HEK293T (cell line): ENCODE measurements around the gene MZB1.
"Not testable (repeated sequence)": the region's sequence is repeated elsewhere in the genome, so short reads cannot be mapped to it uniquely, and the experiment has no call there.

Experiments
- CTCF ChIA-PET: fragments of 350-600 bp; formaldehyde crosslinking; extraction: SDS; loops from one replicate; lab custom pipeline; 2021; ENCODE audit warnings: antibody characterized with exemption, inconsistent platforms; lab: Yijun Ruan, JAX
- POLR2A ChIA-PET: fragments of 350-600 bp; formaldehyde crosslinking; extraction: SDS; loops from one replicate; lab custom pipeline; 2020; ENCODE audit warnings: antibody characterized with exemption, inconsistent platforms; lab: Yijun Ruan, JAX
- DNase-seq: peaks from one replicate; pipeline ENCODE4 v3.0.0; 2012; ENCODE audit warnings: mixed read lengths; ENCODE audit errors: extremely low spot score
- ARNT ChIP-seq: fragments of 450-650 bp; IDR thresholded peaks from 2 replicates; pipeline ENCODE4 v1.6.1; 2017; ENCODE audit warnings: mild to moderate bottlenecking
- BHLHE40 ChIP-seq: fragments of 450-650 bp; IDR thresholded peaks from 2 replicates; pipeline ENCODE4 v1.6.1; 2016; ENCODE audit warnings: mild to moderate bottlenecking, moderate library complexity, borderline replicate concordance
- CTBP1 ChIP-seq: fragments of 450-650 bp; IDR thresholded peaks from 2 replicates; pipeline ENCODE4 v1.6.1; 2016; ENCODE audit warnings: borderline replicate concordance
- ELF4 ChIP-seq: fragments of 450-650 bp; IDR thresholded peaks from 2 replicates; pipeline ENCODE4 v1.6.1; 2017; ENCODE audit warnings: antibody characterized with exemption
- FOXA1 ChIP-seq: fragments of 450-650 bp; IDR thresholded peaks from 2 replicates; pipeline ENCODE4 v1.6.1; 2016; ENCODE audit warnings: mild to moderate bottlenecking
- FOXK2 ChIP-seq: fragments of 450-650 bp; IDR thresholded peaks from 2 replicates; pipeline ENCODE4 v1.6.1; 2016; ENCODE audit warnings: mild to moderate bottlenecking
- FOXM1 ChIP-seq: fragments of 450-650 bp; IDR thresholded peaks from 2 replicates; pipeline ENCODE4 v1.6.1; 2017; ENCODE audit warnings: mild to moderate bottlenecking, borderline replicate concordance
- HDGF ChIP-seq: fragments of 450-650 bp; IDR thresholded peaks from 2 replicates; pipeline ENCODE4 v1.6.1; 2017; ENCODE audit warnings: antibody characterized with exemption, borderline replicate concordance
- L3MBTL2 ChIP-seq: fragments of 450-650 bp; conservative IDR thresholded peaks from 2 replicates; pipeline ENCODE4 v1.6.1; 2016; ENCODE audit warnings: mild to moderate bottlenecking
- LEF1 ChIP-seq: fragments of 450-650 bp; IDR thresholded peaks from 2 replicates; pipeline ENCODE4 v1.6.1; 2017; ENCODE audit warnings: mild to moderate bottlenecking, borderline replicate concordance
- NFRKB ChIP-seq: fragments of 450-650 bp; IDR thresholded peaks from 2 replicates; pipeline ENCODE4 v1.6.1; 2016; ENCODE audit warnings: mild to moderate bottlenecking, moderate library complexity
- PKNOX1 ChIP-seq: fragments of 450-650 bp; IDR thresholded peaks from 2 replicates; pipeline ENCODE4 v1.6.1; 2016
- SP1 ChIP-seq: fragments of 450-650 bp; IDR thresholded peaks from 2 replicates; pipeline ENCODE4 v1.6.1; 2017
- SUZ12 ChIP-seq: fragments of 450-650 bp; IDR thresholded peaks from 2 replicates; pipeline ENCODE4 v1.6.1; 2016; ENCODE audit warnings: mild to moderate bottlenecking
- TARDBP ChIP-seq: fragments of 450-650 bp; IDR thresholded peaks from 2 replicates; pipeline ENCODE4 v1.6.1; 2016
- ZNF384 ChIP-seq: fragments of 450-650 bp; IDR thresholded peaks from 2 replicates; pipeline ENCODE4 v1.6.1; 2016

The MZB1 gene

GRCh38 chr5:139413963-139414362, 24.2 kb upstream of the MZB1 start:
- TF ChIP-seq ELF4: no peak
- TF ChIP-seq ARNT: no peak
- TF ChIP-seq CTBP1: no peak
- TF ChIP-seq LEF1: no peak
- TF ChIP-seq FOXM1: no peak
- no peak for TF ChIP-seq TARDBP
- no peak for DNase-seq
- ChIA-PET POLR2A (interaction anchor here (1.4 kb wide), 1 partner anchor 25 kb away, joined by 4 read pairs; the partner anchor contains the start of gene DNAJC18), CTCF (interaction anchor here (0.8 to 1.2 kb wide), 2 partner anchors 100 to 110 kb away, joined by 3 to 4 read pairs; no protein-coding TSS in a partner anchor)

GRCh38 chr5:139413153-139413552, 23.4 kb upstream of the MZB1 start:
- DNase-seq: no peak
- no peak for TF ChIP-seq ELF4
- no peak for TF ChIP-seq ARNT
- TF ChIP-seq FOXA1: no peak
- no peak for TF ChIP-seq SP1
- TF ChIP-seq TARDBP: no peak
- no peak for TF ChIP-seq ZNF384
- no peak for TF ChIP-seq FOXM1
- TF ChIP-seq HDGF: no peak
- TF ChIP-seq LEF1: no peak
- no peak for TF ChIP-seq FOXK2
- no peak for TF ChIP-seq CTBP1
- no peak for TF ChIP-seq PKNOX1
- no peak for TF ChIP-seq NFRKB
- TF ChIP-seq BHLHE40: no peak
- ChIA-PET POLR2A (interaction anchor here (1.4 kb wide), 1 partner anchor 26 kb away, joined by 4 read pairs; the partner anchor contains the start of gene DNAJC18), CTCF (no interaction called here)

GRCh38 chr5:139410993-139411828, 21.5 kb upstream of the MZB1 start:
- ChIA-PET CTCF (interaction anchor here (0.5 to 1.4 kb wide), 5 partner anchors 11 to 1074 kb away, joined by 3 to 4 read pairs (median 3); no protein-coding TSS in a partner anchor), POLR2A (interaction anchor here (1.6 to 1.7 kb wide), 2 partner anchors 28 to 150 kb away, joined by 6 to 7 read pairs; partner anchors contain the start of genes DNAJC18 and UBE2D2)
- DNase-seq: no peak
- TF ChIP-seq SUZ12: no peak
- TF ChIP-seq NFRKB: no peak

- no peak for DNase-seq
- ChIA-PET CTCF (interaction anchor here (0.6 to 1.4 kb wide), 5 partner anchors 12 to 760 kb away, joined by 3 to 4 read pairs (median 4); no protein-coding TSS in a partner anchor), POLR2A (interaction anchor here (1.6 to 1.7 kb wide), 2 partner anchors 29 to 150 kb away, joined by 6 to 7 read pairs; partner anchors contain the start of genes DNAJC18 and UBE2D2)
- no peak for TF ChIP-seq ELF4
- TF ChIP-seq ZNF384: no peak
- no peak for TF ChIP-seq FOXK2
- no peak for TF ChIP-seq FOXA1
- TF ChIP-seq BHLHE40: no peak
- no peak for TF ChIP-seq L3MBTL2
- no peak for TF ChIP-seq PKNOX1
- TF ChIP-seq HDGF: no peak
- no peak for TF ChIP-seq CTBP1
- no peak for TF ChIP-seq TARDBP
- no peak for TF ChIP-seq FOXM1
Measured at GRCh38 chr5:139410121-139410992, 20.6 kb upstream of the MZB1 start.

GRCh38 chr5:139409116-139409515, 19.4 kb upstream of the MZB1 start:
- POLR2A ChIA-PET, CTCF ChIA-PET, DNase-seq: not testable (repeated sequence)

GRCh38 chr5:139408191-139408590, 18.5 kb upstream of the MZB1 start:
- DNase-seq: no peak
- ChIA-PET POLR2A (no interaction called here), CTCF (interaction anchor here (0.6 kb wide), 1 partner anchor 74 kb away, joined by 3 read pairs; no protein-coding TSS in a partner anchor)
- no peak for TF ChIP-seq SUZ12
- TF ChIP-seq PKNOX1: no peak
- TF ChIP-seq TARDBP: no peak
- no peak for TF ChIP-seq FOXA1
- TF ChIP-seq FOXK2: no peak
